ENCODE measurements around the gene PI4KB.

PI4KB gene

DNA sequence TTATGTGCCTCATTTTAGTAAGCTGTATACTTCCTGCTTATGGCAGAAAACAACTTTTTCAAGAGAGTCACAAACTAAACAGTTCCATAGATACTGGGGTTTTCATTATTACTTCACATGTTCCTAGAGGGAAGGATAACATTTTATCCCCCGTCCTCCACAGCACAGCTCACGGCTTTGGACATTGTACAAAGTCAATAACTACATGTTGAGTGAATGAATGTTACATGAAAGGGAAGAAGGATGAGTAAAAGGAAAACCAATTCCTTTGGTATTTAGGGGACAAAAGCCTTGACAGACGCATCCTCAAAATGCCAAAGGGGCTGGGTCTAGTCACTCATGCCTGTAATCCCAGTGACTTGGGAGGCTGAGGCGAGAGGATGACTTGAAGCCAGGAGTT, 14.8 kb downstream of the PI4KB start:
- Histone ChIP-seq H3K27ac (ENCODE audit: low read depth, low read length) (no peak overlapping the region), H3K4me1 (ENCODE audit: control insufficient read depth in 1 of 2, insufficient read depth in 2 of 2, low read length in 2 of 2) (peaks cover 39 to 44% of the 10 kb centered on the region in 2 donors), H3K36me3 (ENCODE audit: control insufficient read depth in 1 of 2, insufficient read depth in 2 of 2, low read length in 2 of 2) (peaks cover 37 to 75% of the 10 kb centered on the region in 2 donors), H3K9ac (ENCODE audit: low read depth in 1 of 2, low read length in 2 of 2) (peak overlapping the region in 1 of 2 donors; percentile 56), H3K9me3 (ENCODE audit: control insufficient read depth in 1 of 2, low read length in 2 of 2) (no peaks in the 10 kb centered on the region), H3K27me3 (ENCODE audit: control insufficient read depth in 1 of 2, insufficient read depth in 2 of 2, low read length in 2 of 2) (no peaks in the 10 kb centered on the region), H3K4me3 (ENCODE audit: low read depth in 1 of 2, low read length in 2 of 2) (no peak overlapping the region)

DNA sequence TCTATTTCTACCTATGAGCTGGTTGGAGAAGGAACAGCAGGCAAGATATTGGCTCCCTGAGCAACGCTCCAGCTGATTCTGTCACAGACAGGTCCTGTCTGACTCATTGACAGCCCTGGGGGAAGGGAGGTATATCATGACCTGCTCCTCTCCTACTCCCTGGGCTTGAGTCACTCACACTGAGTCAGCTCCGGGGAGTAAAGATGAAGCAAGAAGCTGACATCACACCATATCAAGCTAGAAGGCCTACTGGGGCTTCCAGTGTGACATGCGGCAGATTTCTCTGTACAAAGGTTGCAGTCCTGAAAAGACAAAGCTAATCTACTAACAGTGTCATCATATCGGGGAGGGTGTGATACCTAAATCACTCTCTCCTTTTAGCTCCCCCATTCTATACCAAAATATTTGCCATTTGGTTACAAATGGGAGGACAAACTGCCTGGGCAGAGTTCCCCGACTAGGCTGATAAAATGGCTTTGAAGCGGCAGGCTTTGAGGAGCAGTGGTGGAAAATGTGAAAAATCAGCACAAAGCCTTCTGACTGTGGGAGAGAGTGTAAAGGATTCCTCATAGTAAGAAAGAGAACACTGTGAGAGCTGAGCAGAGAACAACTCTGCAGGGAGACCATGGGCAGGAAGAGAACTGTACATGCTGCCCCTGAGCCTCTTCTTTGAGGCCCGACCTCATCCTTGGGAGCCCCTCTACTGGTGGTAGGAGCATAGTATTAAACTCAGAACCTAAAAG, 15.5 kb downstream of the PI4KB start:
- Histone ChIP-seq H3K9ac (ENCODE audit: low read depth in 1 of 2, low read length in 2 of 2) (peak overlapping the region; percentile 51 to 56), H3K27ac (ENCODE audit: low read depth, low read length) (peak overlapping the region; percentile 81)

DNA sequence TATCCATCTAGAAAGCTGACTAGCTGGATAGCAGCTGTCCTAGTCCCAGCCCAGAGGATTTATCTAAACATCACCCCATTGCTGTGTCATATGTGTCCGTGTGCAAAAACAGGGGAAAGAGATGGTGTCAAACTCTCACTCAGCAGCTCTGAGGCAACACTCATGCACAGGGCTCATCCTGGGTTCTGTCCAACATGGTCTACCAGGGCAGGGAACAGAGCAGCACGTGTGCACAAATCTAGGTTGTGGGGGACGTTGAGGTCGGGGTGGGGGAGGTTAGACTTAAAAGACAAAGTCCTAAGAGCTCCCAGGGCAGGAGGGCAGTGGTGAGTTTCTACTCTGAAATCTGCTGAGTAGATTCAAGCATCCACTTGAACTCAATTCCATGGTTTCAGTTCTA, 16.2 kb downstream of the PI4KB start:
- Histone ChIP-seq H3K4me3 (ENCODE audit: low read depth in 1 of 2, low read length in 2 of 2) (peak overlapping the region in 1 of 2 donors; percentile 5), H3K27ac (ENCODE audit: low read depth, low read length) (peak overlapping the region; percentile 17), H3K27me3 (ENCODE audit: control insufficient read depth in 1 of 2, insufficient read depth in 2 of 2, low read length in 2 of 2) (no peaks in the 10 kb centered on the region), H3K36me3 (ENCODE audit: control insufficient read depth in 1 of 2, insufficient read depth in 2 of 2, low read length in 2 of 2) (peaks cover 44 to 76% of the 10 kb centered on the region in 2 donors), H3K4me1 (ENCODE audit: control insufficient read depth in 1 of 2, insufficient read depth in 2 of 2, low read length in 2 of 2) (peaks cover 39 to 44% of the 10 kb centered on the region in 2 donors), H3K9me3 (ENCODE audit: control insufficient read depth in 1 of 2, low read length in 2 of 2) (no peaks in the 10 kb centered on the region), H3K9ac (ENCODE audit: low read depth in 1 of 2, low read length in 2 of 2) (peak overlapping the region in 1 of 2 donors; percentile 56)

More for the DNA sequence above, 15.5 kb downstream of the PI4KB start:
- H3K27me3 ChIP-seq (ENCODE audit: control insufficient read depth in 1 of 2, insufficient read depth in 2 of 2, low read length in 2 of 2): no peaks in the 10 kb centered on the region
- peaks cover 43 to 77% of the 10 kb centered on the region in 2 donors for H3K36me3 ChIP-seq (ENCODE audit: control insufficient read depth in 1 of 2, insufficient read depth in 2 of 2, low read length in 2 of 2)
- H3K9me3 ChIP-seq (ENCODE audit: control insufficient read depth in 1 of 2, low read length in 2 of 2): no peaks in the 10 kb centered on the region
- peak overlapping the region in 1 of 2 donors; percentile 5 for H3K4me3 ChIP-seq (ENCODE audit: low read depth in 1 of 2, low read length in 2 of 2)
- H3K4me1 ChIP-seq (ENCODE audit: control insufficient read depth in 1 of 2, insufficient read depth in 2 of 2, low read length in 2 of 2): peaks cover 39 to 44% of the 10 kb centered on the region in 2 donors

DNA sequence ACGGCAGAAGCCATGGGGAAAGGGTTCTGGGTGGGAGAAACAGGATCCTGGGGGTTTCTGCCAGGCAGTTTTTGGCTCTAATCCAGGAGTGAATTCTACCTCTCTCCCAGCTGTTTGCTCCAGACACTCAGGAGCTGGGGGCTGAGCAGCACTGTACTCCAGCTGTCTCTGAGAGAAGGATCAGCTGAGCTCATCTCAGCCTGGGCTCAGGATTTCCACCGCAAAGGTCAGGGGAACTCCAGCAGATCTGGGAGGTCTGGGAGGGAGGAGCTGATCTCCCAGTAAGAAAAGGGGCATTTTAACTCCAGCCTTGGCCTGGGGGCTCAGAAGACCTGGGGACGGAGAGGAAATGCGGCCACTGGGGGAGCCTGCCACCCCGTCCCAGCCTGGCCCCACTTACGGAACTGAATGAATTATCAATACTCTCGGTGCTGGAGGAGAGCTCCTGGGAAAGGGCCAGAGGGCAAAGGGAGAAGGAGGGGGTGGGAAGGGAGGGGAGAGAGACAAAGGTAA, 17.3 kb downstream of the PI4KB start:
- Histone ChIP-seq H3K27me3 (ENCODE audit: control insufficient read depth in 1 of 2, insufficient read depth in 2 of 2, low read length in 2 of 2) (no peaks in the 10 kb centered on the region), H3K4me3 (ENCODE audit: low read depth in 1 of 2, low read length in 2 of 2) (no peak overlapping the region), H3K4me1 (ENCODE audit: control insufficient read depth in 1 of 2, insufficient read depth in 2 of 2, low read length in 2 of 2) (peaks cover 39 to 44% of the 10 kb centered on the region in 2 donors), H3K9ac (ENCODE audit: low read depth in 1 of 2, low read length in 2 of 2) (peak overlapping the region in 1 of 2 donors; percentile 37), H3K27ac (ENCODE audit: low read depth, low read length) (peak overlapping the region; percentile 26), H3K36me3 (ENCODE audit: control insufficient read depth in 1 of 2, insufficient read depth in 2 of 2, low read length in 2 of 2) (peaks cover 44 to 78% of the 10 kb centered on the region in 2 donors), H3K9me3 (ENCODE audit: control insufficient read depth in 1 of 2, low read length in 2 of 2) (no peaks in the 10 kb centered on the region)

DNA sequence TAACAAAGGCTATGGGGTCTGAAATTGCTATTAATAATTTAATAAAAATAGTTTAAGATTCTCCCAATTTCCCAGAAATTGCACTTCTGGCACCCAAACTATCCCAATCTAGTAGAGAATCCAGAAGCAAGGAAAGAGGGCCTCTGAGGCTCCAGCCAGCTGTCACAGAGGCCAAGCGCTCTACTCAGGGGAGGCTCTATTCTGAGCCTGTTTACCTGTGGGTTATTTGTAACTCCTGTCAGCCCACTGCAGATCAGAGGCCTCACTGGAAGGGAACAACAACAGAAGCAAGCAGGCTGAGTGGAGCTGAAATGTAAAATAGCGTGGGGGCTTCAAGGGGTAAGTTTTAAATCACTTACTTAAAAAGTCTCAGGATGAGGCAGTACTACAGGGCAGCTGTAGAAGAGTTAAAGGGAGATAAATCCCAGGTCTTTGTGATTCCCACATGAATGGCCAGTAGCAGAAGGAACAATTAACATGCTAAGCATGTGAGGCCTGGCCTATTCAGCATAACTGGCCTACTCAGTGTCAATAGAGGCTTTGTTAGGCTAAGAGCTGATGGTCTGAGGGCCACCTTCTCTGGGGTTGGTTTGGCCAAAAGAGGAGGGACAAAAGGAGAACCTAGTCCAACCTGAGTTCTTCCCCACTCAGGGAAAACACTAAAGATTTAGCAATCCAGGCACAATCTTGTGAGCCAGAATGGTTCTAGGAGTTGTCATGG, 32.3 kb downstream of the PI4KB start:
- H3K9me3 ChIP-seq (ENCODE audit: control insufficient read depth in 1 of 2, low read length in 2 of 2): no peaks in the 10 kb centered on the region
- no peaks in the 10 kb centered on the region for H3K27me3 ChIP-seq (ENCODE audit: control insufficient read depth in 1 of 2, insufficient read depth in 2 of 2, low read length in 2 of 2)
- H3K4me3 ChIP-seq (ENCODE audit: low read depth in 1 of 2, low read length in 2 of 2): no peak overlapping the region
- H3K27ac ChIP-seq (ENCODE audit: low read depth, low read length): no peak overlapping the region
- no peaks in the 10 kb centered on the region for H3K4me1 ChIP-seq (ENCODE audit: control insufficient read depth in 1 of 2, insufficient read depth in 2 of 2, low read length in 2 of 2)
- peaks cover 58 to 90% of the 10 kb centered on the region in 2 donors for H3K36me3 ChIP-seq (ENCODE audit: control insufficient read depth in 1 of 2, insufficient read depth in 2 of 2, low read length in 2 of 2)
- no peak overlapping the region for H3K9ac ChIP-seq (ENCODE audit: low read depth in 1 of 2, low read length in 2 of 2)

DNA sequence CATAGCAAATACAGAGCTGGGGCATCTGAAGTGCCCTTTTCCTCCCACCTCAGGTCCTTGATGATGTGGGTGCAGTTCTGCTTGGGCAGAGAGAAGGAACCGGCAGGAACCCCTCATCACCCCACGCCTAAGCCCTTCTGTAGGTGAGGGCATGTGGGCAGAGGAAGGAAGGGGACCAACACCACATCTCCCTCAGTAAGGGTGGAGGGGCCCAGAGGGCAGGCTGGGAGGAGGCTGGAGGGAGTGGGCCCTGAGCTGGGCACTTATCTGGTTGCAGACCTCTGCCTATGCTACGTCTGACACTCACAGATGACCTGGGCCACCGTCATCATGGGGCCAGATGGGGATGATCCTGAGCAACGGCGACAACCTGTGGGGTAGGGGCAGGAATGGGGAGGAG, 34.1 kb downstream of the PI4KB start:
- Histone ChIP-seq H3K9me3 (ENCODE audit: control insufficient read depth in 1 of 2, low read length in 2 of 2) (no peaks in the 10 kb centered on the region), H3K27me3 (ENCODE audit: control insufficient read depth in 1 of 2, insufficient read depth in 2 of 2, low read length in 2 of 2) (no peaks in the 10 kb centered on the region), H3K27ac (ENCODE audit: low read depth, low read length) (no peak overlapping the region), H3K9ac (ENCODE audit: low read depth in 1 of 2, low read length in 2 of 2) (no peak overlapping the region), H3K4me1 (ENCODE audit: control insufficient read depth in 1 of 2, insufficient read depth in 2 of 2, low read length in 2 of 2) (no peaks in the 10 kb centered on the region), H3K36me3 (ENCODE audit: control insufficient read depth in 1 of 2, insufficient read depth in 2 of 2, low read length in 2 of 2) (peaks cover 62 to 95% of the 10 kb centered on the region in 2 donors), H3K4me3 (ENCODE audit: low read depth in 1 of 2, low read length in 2 of 2) (no peak overlapping the region)

DNA sequence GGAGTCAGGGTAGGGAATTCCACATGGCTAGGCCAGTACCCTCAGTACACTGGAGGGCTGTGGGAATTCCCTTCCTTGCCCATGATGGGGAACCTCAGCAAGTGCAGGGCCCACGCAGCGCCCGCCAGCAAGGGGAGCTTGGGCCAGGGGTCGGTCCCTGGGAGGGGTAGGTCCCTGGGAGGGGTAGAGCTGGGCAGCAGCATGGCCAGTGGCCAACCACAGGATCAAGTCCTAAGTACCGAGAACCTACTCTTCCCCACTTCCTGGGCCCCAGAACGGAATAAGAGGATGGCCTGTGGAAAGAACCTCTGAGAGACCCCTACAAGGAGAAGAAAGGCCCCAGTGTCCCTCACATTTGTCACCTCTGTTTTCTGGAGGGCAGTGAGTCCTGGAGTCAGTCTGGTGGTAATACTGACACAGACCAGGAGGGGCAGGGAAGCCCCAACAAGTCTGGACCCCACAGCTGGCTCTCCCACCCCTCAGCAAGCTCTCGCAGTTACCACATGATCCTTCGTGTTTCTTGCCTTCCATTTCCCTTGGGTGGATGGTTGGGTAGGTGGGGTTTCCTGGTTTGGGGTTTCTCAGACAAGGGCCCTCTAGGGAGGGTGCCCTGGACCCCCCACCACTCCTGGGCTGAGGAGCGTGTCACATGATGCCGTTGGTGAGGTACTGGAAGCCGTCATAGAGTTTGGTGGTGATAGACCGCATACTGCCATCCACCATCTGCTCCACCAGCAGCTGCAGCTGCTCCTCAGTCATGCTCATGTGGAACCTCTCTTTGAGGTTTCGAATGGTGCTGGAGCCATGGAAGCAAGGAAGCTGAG, 34.8 kb downstream of the PI4KB start:
- Histone ChIP-seq H3K36me3 (ENCODE audit: control insufficient read depth in 1 of 2, insufficient read depth in 2 of 2, low read length in 2 of 2) (peaks cover 61 to 95% of the 10 kb centered on the region in 2 donors), H3K4me3 (ENCODE audit: low read depth in 1 of 2, low read length in 2 of 2) (no peak overlapping the region), H3K4me1 (ENCODE audit: control insufficient read depth in 1 of 2, insufficient read depth in 2 of 2, low read length in 2 of 2) (no peaks in the 10 kb centered on the region), H3K9ac (ENCODE audit: low read depth in 1 of 2, low read length in 2 of 2) (no peak overlapping the region), H3K27ac (ENCODE audit: low read depth, low read length) (no peak overlapping the region), H3K9me3 (ENCODE audit: control insufficient read depth in 1 of 2, low read length in 2 of 2) (no peaks in the 10 kb centered on the region), H3K27me3 (ENCODE audit: control insufficient read depth in 1 of 2, insufficient read depth in 2 of 2, low read length in 2 of 2) (no peaks in the 10 kb centered on the region)

DNA sequence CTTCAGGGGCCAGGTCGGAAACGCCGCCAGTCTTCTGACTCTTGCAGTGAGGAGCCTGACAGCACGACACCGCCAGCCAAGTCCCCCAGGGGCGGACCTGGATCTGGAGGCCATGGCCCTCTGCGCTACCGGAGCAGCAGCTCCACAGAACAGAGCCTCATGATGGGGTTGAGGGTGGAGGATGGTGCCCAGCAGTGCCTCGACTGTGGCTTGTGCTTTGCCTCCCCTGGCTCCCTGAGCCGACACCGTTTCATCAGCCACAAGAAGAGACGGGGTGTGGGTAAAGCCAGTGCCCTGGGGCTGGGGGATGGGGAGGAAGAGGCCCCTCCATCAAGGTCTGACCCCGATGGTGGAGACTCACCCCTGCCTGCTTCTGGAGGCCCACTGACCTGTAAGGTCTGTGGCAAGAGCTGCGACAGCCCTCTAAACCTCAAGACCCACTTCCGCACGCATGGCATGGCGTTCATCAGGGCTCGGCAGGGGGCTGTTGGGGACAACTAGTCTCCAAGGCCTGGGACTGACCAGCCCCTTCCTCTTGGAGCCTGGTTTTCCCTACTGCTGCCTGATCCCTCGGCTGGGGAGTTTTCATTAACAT, 36.4 kb downstream of the PI4KB start:
- Histone ChIP-seq H3K4me3 (ENCODE audit: low read depth in 1 of 2, low read length in 2 of 2) (no peak overlapping the region), H3K36me3 (ENCODE audit: control insufficient read depth in 1 of 2, insufficient read depth in 2 of 2, low read length in 2 of 2) (peaks cover 72 to 97% of the 10 kb centered on the region in 2 donors), H3K27ac (ENCODE audit: low read depth, low read length) (no peak overlapping the region), H3K27me3 (ENCODE audit: control insufficient read depth in 1 of 2, insufficient read depth in 2 of 2, low read length in 2 of 2) (no peaks in the 10 kb centered on the region), H3K9me3 (ENCODE audit: control insufficient read depth in 1 of 2, low read length in 2 of 2) (no peaks in the 10 kb centered on the region), H3K9ac (ENCODE audit: low read depth in 1 of 2, low read length in 2 of 2) (no peak overlapping the region), H3K4me1 (ENCODE audit: control insufficient read depth in 1 of 2, insufficient read depth in 2 of 2, low read length in 2 of 2) (no peaks in the 10 kb centered on the region)

DNA sequence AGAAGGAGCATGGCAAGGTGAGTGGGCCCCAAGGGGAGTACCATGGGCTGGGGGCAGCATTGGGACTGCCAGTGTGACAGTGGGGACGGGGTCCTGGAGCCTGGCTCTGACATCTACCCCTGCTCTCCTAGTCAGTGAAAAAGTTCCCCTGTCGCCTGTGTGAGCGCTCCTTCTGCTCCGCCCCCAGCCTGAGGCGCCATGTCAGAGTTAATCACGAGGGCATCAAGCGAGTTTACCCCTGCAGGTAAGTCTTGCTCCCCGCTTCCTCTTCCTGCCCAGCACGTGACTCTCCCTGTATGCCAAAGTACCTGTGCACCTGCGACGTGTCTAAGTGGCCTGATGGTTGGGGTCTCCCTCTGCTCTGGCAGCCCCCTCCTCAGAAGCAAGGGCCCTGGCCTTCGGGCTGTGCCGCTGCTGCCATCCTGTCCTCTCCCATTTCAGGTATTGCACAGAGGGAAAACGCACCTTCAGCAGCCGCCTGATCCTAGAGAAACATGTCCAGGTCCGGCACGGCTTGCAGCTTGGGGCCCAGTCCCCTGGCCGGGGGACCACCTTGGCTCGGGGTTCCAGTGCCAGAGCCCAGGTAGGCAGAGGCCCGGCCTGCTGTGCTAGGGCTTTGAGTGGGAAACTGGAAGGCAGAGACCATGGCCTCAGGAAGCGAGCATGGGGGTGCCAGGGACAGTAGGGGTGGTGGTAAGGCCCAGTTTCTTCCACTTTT, 37.1 kb downstream of the PI4KB start:
- Histone ChIP-seq H3K36me3 (ENCODE audit: control insufficient read depth in 1 of 2, insufficient read depth in 2 of 2, low read length in 2 of 2) (peaks cover 68 to 94% of the 10 kb centered on the region in 2 donors), H3K9me3 (ENCODE audit: control insufficient read depth in 1 of 2, low read length in 2 of 2) (no peaks in the 10 kb centered on the region), H3K9ac (ENCODE audit: low read depth in 1 of 2, low read length in 2 of 2) (no peak overlapping the region), H3K27me3 (ENCODE audit: control insufficient read depth in 1 of 2, insufficient read depth in 2 of 2, low read length in 2 of 2) (no peaks in the 10 kb centered on the region), H3K4me1 (ENCODE audit: control insufficient read depth in 1 of 2, insufficient read depth in 2 of 2, low read length in 2 of 2) (no peaks in the 10 kb centered on the region), H3K27ac (ENCODE audit: low read depth, low read length) (no peak overlapping the region), H3K4me3 (ENCODE audit: low read depth in 1 of 2, low read length in 2 of 2) (no peak overlapping the region)
